GM12878 (cell line): ENCODE data around the gene HMSD.

Experiments
- EP300 ChIP-seq, 2 experiments: fragments of 150-350 bp in 1 of 2; IDR thresholded peaks; 2 replicates each; pipeline ENCODE4 v1.6.1; 2011 to 2012; ENCODE audit warnings: low read depth in 2 of 2, low read length in 2 of 2, borderline replicate concordance in 1 of 2, improper control_type of control experiment in 1 of 2, inconsistent platforms in 1 of 2; ENCODE audit not compliant: control insufficient read depth in 1 of 2
- NR2C1 ChIP-seq: fragments of 450-650 bp; IDR thresholded peaks from 2 replicates; pipeline ENCODE4 v1.6.1; 2017; ENCODE audit warnings: antibody characterized with exemption, mild to moderate bottlenecking, moderate library complexity
- REST ChIP-seq: IDR thresholded peaks from 2 replicates; pipeline ENCODE4 v1.6.1; 2012; ENCODE audit warnings: mild to moderate bottlenecking, low read depth, low read length
- SIX5 ChIP-seq: IDR thresholded peaks from 2 replicates; pipeline ENCODE4 v1.6.1; 2011; ENCODE audit warnings: mild to moderate bottlenecking, low read depth, low read length, moderate library complexity; ENCODE audit not compliant: severe bottlenecking
- SPI1 ChIP-seq: IDR thresholded peaks from 2 replicates; pipeline ENCODE4 v1.6.1; 2011; ENCODE audit warnings: low read depth, mild to moderate bottlenecking, low read length, moderate library complexity, borderline replicate concordance; ENCODE audit not compliant: insufficient read depth
- TCF12 ChIP-seq: IDR thresholded peaks from 2 replicates; pipeline ENCODE4 v1.6.1; 2011; ENCODE audit warnings: low read depth, mild to moderate bottlenecking, low read length
- TF ChIP-seq, protein P1 (sequence below), 3 experiments: IDR thresholded peaks in 2 of 3; conservative IDR thresholded peaks in 1 of 3; 2 replicates each; pipeline ENCODE4 v1.5.1; 2011; ENCODE audit warnings: low read depth in 3 of 3, low read length in 3 of 3, mild to moderate bottlenecking in 3 of 3, control low read depth in 2 of 3, moderate library complexity in 2 of 3, inconsistent platforms in 1 of 3, mixed read lengths in 1 of 3; ENCODE audit not compliant: control insufficient read depth in 2 of 3, insufficient read depth in 1 of 3; ENCODE audit errors: extremely low read depth in 1 of 3

DNA sequence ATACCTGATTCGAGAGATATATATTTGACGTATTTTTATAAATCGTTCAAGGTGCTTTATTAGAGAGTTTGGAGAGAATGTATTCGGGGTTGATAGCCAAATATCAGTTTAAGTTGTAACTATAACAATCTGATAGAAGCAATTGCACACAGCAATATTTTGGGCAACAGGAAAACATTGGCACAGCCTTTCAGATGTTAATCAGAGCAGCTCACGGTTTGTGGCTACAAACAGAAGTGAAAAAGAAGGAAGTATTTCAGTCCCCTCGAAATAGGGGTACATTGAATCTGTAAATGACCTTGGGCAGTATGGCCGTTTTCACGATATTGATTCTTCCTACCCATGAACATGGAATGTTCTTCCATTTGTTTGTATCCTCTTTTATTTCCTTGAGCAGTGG, 20.8 kb upstream of the HMSD start:
- TF ChIP-seq, protein P1, sequence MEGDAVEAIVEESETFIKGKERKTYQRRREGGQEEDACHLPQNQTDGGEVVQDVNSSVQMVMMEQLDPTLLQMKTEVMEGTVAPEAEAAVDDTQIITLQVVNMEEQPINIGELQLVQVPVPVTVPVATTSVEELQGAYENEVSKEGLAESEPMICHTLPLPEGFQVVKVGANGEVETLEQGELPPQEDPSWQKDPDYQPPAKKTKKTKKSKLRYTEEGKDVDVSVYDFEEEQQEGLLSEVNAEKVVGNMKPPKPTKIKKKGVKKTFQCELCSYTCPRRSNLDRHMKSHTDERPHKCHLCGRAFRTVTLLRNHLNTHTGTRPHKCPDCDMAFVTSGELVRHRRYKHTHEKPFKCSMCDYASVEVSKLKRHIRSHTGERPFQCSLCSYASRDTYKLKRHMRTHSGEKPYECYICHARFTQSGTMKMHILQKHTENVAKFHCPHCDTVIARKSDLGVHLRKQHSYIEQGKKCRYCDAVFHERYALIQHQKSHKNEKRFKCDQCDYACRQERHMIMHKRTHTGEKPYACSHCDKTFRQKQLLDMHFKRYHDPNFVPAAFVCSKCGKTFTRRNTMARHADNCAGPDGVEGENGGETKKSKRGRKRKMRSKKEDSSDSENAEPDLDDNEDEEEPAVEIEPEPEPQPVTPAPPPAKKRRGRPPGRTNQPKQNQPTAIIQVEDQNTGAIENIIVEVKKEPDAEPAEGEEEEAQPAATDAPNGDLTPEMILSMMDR (IDR thresholded peaks at IDR 0.05 in 2 of 3, conservative IDR thresholded peaks at IDR 0.05 in 1 of 3; ENCODE audit: control insufficient read depth in 2 of 3, extremely low read depth in 1 of 3, insufficient read depth in 1 of 3, low read depth in 3 of 3, low read length in 3 of 3) = no peak
- TF ChIP-seq NR2C1 = no peak
- no peak for TF ChIP-seq EP300 (IDR thresholded peaks at IDR 0.05; ENCODE audit: borderline replicate concordance in 1 of 2, control insufficient read depth in 1 of 2, low read depth in 2 of 2, low read length in 2 of 2)
- TF ChIP-seq TCF12 = no peak
- no peak for TF ChIP-seq REST
- TF ChIP-seq SIX5 = no peak
- TF ChIP-seq SPI1 = no peak
